IMR-90 (cell line): ENCODE results near the gene ARHGAP24.

Source experiments
- CEBPB ChIP-seq: IDR thresholded peaks from 2 replicates; pipeline ENCODE4 v1.6.1; 2012; ENCODE audit warnings: low read depth, low read length, improper control_type of control experiment
- CHD1 ChIP-seq: IDR thresholded peaks from 2 replicates; pipeline ENCODE4 v1.6.1; 2012; ENCODE audit warnings: low read depth, low read length, improper control_type of control experiment
- FOS ChIP-seq: fragments of 150-350 bp; IDR thresholded peaks from 2 replicates; pipeline ENCODE4 v1.6.1; 2016; ENCODE audit warnings: low read depth, low read length
- MAFK ChIP-seq: IDR thresholded peaks from 2 replicates; pipeline ENCODE4 v1.6.1; 2012; ENCODE audit warnings: low read depth, low read length, improper control_type of control experiment
- MAZ ChIP-seq: IDR thresholded peaks from 2 replicates; pipeline ENCODE4 v1.6.1; 2012; ENCODE audit warnings: low read depth, mild to moderate bottlenecking, low read length, improper control_type of control experiment, moderate library complexity, borderline replicate concordance
- MXI1 ChIP-seq: IDR thresholded peaks from 2 replicates; pipeline ENCODE4 v1.6.1; 2012; ENCODE audit warnings: low read depth, mild to moderate bottlenecking, low read length, moderate library complexity, borderline replicate concordance
- POLR2A ChIP-seq: IDR thresholded peaks from 2 replicates; pipeline ENCODE4 v1.6.1; 2012; ENCODE audit warnings: mild to moderate bottlenecking, low read depth, low read length
- RAD21 ChIP-seq: IDR thresholded peaks from 2 replicates; pipeline ENCODE4 v1.6.1; 2012; ENCODE audit warnings: low read length, improper control_type of control experiment
- RCOR1 ChIP-seq: IDR thresholded peaks from 2 replicates; pipeline ENCODE4 v1.6.1; 2012; ENCODE audit warnings: mild to moderate bottlenecking, low read length, improper control_type of control experiment; ENCODE audit not compliant: insufficient replicate concordance
- TF ChIP-seq, protein P1 (sequence below): conservative IDR thresholded peaks from 2 replicates; pipeline ENCODE4 v1.5.1; 2012; ENCODE audit warnings: mild to moderate bottlenecking, low read depth, low read length, improper control_type of control experiment
- TF ChIP-seq, protein P2 (sequence below): fragments of 150-350 bp; IDR thresholded peaks from 2 replicates; pipeline ENCODE4 v1.6.1; 2017; ENCODE audit warnings: mild to moderate bottlenecking, antibody characterized with exemption, low read length, low read depth

DNA sequence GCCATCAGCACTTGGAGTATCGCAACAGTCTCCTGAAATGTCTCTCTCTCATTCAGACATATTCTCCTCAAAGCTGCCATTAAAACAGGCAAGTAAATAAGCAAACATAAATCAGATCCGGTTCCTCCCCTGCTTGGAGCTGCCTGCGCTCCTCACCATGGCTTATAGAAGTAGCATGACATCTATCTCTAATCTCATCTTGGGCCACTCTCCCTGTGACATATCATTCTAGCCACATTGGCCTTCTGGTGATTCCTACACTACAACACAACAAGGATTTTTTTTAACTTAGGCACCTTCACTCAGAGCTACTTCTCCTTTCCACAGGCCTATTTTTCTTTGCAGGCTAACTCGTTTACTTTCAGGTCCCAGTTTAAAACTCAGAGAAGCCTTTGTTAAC is 387.9 kb downstream of the ARHGAP24 start:
- no peak for TF ChIP-seq POLR2A
- TF ChIP-seq, protein P1, sequence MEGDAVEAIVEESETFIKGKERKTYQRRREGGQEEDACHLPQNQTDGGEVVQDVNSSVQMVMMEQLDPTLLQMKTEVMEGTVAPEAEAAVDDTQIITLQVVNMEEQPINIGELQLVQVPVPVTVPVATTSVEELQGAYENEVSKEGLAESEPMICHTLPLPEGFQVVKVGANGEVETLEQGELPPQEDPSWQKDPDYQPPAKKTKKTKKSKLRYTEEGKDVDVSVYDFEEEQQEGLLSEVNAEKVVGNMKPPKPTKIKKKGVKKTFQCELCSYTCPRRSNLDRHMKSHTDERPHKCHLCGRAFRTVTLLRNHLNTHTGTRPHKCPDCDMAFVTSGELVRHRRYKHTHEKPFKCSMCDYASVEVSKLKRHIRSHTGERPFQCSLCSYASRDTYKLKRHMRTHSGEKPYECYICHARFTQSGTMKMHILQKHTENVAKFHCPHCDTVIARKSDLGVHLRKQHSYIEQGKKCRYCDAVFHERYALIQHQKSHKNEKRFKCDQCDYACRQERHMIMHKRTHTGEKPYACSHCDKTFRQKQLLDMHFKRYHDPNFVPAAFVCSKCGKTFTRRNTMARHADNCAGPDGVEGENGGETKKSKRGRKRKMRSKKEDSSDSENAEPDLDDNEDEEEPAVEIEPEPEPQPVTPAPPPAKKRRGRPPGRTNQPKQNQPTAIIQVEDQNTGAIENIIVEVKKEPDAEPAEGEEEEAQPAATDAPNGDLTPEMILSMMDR, result no peak
- TF ChIP-seq, protein P2, sequence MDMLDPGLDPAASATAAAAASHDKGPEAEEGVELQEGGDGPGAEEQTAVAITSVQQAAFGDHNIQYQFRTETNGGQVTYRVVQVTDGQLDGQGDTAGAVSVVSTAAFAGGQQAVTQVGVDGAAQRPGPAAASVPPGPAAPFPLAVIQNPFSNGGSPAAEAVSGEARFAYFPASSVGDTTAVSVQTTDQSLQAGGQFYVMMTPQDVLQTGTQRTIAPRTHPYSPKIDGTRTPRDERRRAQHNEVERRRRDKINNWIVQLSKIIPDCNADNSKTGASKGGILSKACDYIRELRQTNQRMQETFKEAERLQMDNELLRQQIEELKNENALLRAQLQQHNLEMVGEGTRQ, result no peak
- no peak for TF ChIP-seq MXI1
- TF ChIP-seq RAD21, result no peak
- no peak for TF ChIP-seq CEBPB
- no peak for TF ChIP-seq MAFK
- TF ChIP-seq CHD1, result no peak
- no peak for TF ChIP-seq MAZ
- TF ChIP-seq FOS, result no peak
- TF ChIP-seq RCOR1, result no peak
